ENCODE measurements around the gene GJC2. TPM values are rescaled to one million over a fixed set of nuclear protein-coding genes. Genes with fewer than 3 reads are reported as not detected.
A peak's percentile ranks its signal among the peaks of the same experiment; 100 is the strongest.

The GJC2 gene
- total RNA-seq, 1 donor from 2014 or later, result 1.0 TPM

DNA sequence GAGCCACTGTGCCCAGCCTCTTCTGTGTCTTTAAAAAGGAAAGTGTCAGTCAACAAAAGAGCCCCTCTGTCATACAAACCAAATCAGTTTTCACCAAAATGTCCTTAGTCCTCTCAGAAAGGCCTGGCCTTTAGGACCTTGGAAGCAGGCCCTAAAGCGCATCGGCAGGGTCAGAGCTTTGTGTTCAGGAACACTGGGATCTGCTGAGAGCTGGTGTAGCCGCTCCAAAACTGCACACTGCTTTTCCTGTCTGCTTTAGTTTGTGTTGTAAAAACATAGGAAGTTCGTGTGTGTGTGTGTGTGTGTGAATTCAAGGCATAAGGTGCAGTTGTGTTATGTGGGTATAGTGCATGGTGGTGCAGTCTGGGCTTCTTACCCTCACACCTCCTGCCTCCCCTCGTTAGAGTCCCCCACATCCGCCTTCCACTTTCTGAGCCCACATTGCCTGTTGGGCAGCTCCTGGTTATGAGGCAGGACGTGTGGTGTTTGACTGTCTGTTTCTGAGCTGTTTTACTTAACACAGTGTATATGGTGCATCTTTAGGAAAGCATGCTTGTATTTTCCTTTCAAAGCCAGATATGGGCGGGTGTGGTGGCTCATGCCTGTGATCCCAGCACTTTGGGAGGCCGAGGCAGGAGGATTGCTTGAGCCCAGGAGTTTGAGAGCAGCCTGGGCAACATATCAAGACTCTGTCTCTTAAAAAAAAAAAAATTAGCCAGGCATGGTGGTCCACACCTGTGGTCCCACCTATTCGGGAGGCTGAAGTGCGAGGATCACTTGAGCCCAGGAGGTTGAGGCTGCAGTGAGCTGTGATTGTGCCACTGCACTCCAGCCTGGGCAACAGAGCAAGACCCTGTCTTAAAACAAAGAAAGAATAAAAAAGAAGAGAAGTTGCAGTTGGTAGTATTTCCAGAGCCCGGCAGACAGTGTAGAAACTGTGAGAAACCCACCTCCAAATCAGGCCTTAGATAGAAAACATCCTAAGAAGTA, 28.3 kb downstream of the GJC2 start:
- intact Hi-C loops (cut with micrococcal nuclease), result no loop called here
- DNase-seq, result no peak
- Histone ChIP-seq H3K36me3 (peaks cover 12% of the 10 kb centered on the region), H3K9me3 (replicated peaks) (no peaks in the 10 kb centered on the region), H3K27ac (replicated peaks) (no peak overlapping the region), H3K4me3 (no peak overlapping the region), H3K4me1 (peaks cover 28% of the 10 kb centered on the region), H3K27me3 (ENCODE audit: low read depth) (no peaks in the 10 kb centered on the region)
- no peak for TF ChIP-seq CTCF (IDR thresholded peaks at IDR 0.05; ENCODE audit: borderline replicate concordance)

DNA sequence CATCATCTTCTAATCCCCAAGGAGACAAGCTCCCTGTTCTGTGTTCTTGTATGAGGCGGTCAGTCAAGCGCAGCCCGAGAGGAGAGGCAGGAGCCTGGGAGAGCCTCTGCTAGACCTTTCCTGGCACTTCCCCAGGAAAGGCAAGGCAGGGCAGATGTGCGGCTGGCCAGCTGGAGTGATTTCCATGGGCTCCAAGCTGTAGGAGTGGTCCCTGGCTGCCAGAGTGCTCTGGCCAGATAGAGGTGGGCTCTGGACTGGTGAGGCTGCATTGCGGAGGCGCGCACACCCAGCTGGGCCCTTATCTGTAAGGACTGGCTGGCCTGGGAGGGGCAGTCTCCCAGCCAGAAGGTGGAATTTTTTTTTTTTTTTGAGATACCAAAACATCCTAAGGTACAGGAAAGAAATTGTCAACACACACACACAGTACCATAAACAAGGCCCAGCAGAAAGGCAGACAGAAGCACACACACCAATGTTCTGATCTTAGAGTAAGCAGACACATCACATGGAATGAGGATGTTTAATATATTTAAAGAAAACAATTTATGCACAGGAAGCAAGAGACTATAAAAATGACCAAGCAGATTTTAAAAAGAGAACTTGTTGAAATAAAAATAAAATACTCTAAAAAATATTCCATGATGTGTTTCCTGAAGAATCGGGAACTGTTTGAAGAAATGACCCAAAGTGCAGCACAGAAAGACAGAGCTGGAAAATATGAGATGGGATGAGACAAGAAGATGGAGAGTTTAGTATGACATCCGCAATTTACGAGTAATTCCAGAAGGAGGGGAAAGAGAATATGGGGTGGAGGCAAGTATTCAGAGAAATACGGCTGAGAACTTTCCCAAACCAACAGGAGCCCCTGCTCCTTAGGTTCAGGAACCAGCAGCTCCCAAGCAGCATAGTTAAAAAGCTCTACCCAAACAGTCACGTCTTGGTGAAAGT, 29.3 kb downstream of the GJC2 start:
- Histone ChIP-seq H3K36me3 (peaks cover 12% of the 10 kb centered on the region), H3K4me1 (peaks cover 28% of the 10 kb centered on the region), H3K27ac (replicated peaks) (no peak overlapping the region), H3K27me3 (ENCODE audit: low read depth) (no peaks in the 10 kb centered on the region), H3K9me3 (replicated peaks) (no peaks in the 10 kb centered on the region), H3K4me3 (no peak overlapping the region)
- TF ChIP-seq CTCF (IDR thresholded peaks at IDR 0.05; ENCODE audit: borderline replicate concordance), result no peak
- intact Hi-C loops (cut with micrococcal nuclease), result no loop called here
- no peak for DNase-seq

DNA sequence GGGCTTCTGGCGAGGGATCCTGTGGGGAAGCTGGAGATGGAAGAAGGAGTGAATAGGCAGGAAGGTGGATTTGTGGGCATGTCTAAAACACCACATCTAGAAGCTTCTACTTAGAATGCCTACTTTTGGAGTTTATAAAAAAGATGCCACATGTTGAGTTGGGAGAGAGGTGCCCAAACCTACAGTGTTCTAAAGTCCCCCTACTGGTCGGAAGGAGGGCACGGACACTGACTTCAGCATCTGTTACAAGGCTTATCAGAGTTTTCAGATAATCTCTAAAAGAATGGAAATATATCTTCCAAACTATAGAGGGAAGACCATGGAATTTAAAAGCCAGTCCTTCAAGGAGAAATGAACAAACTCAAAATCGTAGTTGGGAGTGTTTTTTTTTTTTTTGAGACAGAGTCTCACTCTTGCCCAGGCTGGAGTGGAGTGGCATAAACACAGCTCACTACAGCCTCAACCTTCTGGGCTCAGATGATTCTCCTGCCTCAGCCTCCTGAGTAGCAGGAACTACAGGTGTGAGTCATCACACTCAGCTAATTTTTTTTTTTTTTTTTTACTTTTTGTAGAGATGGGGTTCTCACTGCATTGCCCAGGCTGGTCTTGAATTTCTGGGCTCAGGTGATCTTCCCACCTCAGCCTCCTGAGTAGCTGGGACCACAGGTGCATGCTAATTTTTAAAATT, 30.7 kb downstream of the GJC2 start:
- Histone ChIP-seq H3K9me3 (replicated peaks) (no peaks in the 10 kb centered on the region), H3K4me3 (no peak overlapping the region), H3K27me3 (ENCODE audit: low read depth) (no peaks in the 10 kb centered on the region), H3K27ac (replicated peaks) (no peak overlapping the region), H3K36me3 (peaks cover 3% of the 10 kb centered on the region), H3K4me1 (peaks cover 23% of the 10 kb centered on the region)
- TF ChIP-seq CTCF (IDR thresholded peaks at IDR 0.05; ENCODE audit: borderline replicate concordance), result peak; percentile 35
- DNase-seq, result no peak
- intact Hi-C loops (cut with micrococcal nuclease), result no loop called here

DNA sequence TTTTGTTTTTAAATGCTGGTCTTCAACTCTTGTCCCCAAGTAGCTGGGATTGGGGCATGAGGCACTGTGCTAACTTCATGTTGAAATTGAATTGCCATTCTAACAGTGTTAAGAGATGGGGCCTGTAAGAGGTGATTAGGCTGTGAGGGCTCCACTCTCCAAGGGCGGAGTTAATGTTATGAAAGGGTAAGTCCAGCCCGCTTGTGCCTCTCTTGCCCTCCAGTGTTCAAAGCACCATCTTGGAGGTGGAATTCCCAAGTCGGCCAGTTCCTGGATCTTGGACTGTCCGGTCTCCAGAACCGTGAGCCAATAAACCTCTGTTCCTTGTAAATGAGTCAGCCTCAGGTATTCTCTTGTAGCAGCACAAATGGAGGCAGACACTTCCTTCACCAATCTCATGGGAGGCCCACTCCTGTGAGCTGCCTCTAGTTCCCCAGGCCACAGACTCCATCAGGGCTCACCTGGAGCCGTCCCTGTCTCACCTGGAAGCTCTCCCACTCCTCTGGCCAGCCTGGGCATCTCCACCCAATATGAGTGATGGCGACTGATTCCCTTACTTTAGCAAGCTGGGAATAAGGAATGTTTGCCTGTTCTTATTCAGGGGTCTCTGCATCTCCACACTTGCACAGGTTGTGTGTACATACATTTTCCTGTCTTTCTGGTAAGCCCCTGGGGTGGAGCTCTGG, 31.4 kb downstream of the GJC2 start:
- Histone ChIP-seq H3K4me3 (no peak overlapping the region), H3K36me3 (no peaks in the 10 kb centered on the region), H3K27ac (replicated peaks) (no peak overlapping the region), H3K4me1 (peaks cover 16% of the 10 kb centered on the region), H3K9me3 (replicated peaks) (no peaks in the 10 kb centered on the region), H3K27me3 (ENCODE audit: low read depth) (no peaks in the 10 kb centered on the region)
- no peak for TF ChIP-seq CTCF (IDR thresholded peaks at IDR 0.05; ENCODE audit: borderline replicate concordance)
- no peak for DNase-seq
- intact Hi-C loops (cut with micrococcal nuclease), result no loop called here

All from left ventricle myocardium inferior (tissue), 1 donor.